Ascending aorta (tissue), 2 donors: ENCODE results near the gene GRID2. TPM values are rescaled to one million over a fixed set of nuclear protein-coding genes. Genes with fewer than 3 reads are reported as not detected.

ENCODE experiments used
- DNase-seq, 2 donors: peaks; one replicate each; pipeline ENCODE4 v3.0.0-alpha.2; 2019; ENCODE audit warnings: low spot score in 2 of 2
- H3K27ac ChIP-seq, 2 donors: fragments of 200-600 bp; sonication (generic); one replicate each; pipeline ENCODE4 v1.5.1; 2016 to 2017; ENCODE audit warnings: mild to moderate bottlenecking in 1 of 2
- H3K27me3 ChIP-seq: fragments of 200-600 bp; sonication (generic); one replicate; pipeline ENCODE4 v1.5.1; 2017
- H3K36me3 ChIP-seq, 2 donors: fragments of 200-600 bp; sonication (generic); one replicate each; pipeline ENCODE4 v1.5.1; 2016
- H3K4me1 ChIP-seq, 2 donors: fragments of 200-600 bp; sonication (generic); one replicate each; pipeline ENCODE4 v1.5.1; 2016 to 2017; ENCODE audit warnings: mild to moderate bottlenecking in 1 of 2
- H3K4me3 ChIP-seq, 2 donors: fragments of 200-600 bp; sonication (generic); one replicate each; pipeline ENCODE4 v1.5.1; 2016 to 2017; ENCODE audit warnings: mild to moderate bottlenecking in 1 of 2
- H3K9me3 ChIP-seq, 2 donors: fragments of 200-600 bp; sonication (generic); one replicate each; pipeline ENCODE4 v1.5.1; 2016
- CTCF ChIP-seq, 3 experiments: fragments of 200-600 bp in 2 of 3; fragments of 450-650 bp in 1 of 3; sonication (generic) in 2 of 3; IDR thresholded peaks; one replicate each; pipeline ENCODE4 v1.5.1; 2016 to 2019; ENCODE audit warnings: antibody characterized with exemption in 3 of 3, mild to moderate bottlenecking in 1 of 3, moderate library complexity in 1 of 3
- intact Hi-C: fragments of 100-400 bp; cut with DNase I; formaldehyde crosslinking; loops from one replicate; pipeline ENCODE4 v1.15.1; 2023
- total RNA-seq: library from RNA; depleted of rRNA; stranded (reverse); fragments of >200 nt; gene quantifications from one replicate; pipeline ENCODE4 v1.1.0, GENCODE V29; 2016

GRID2 gene
- total RNA-seq, 1 donor from 2014 or later, result not detected

- Histone ChIP-seq H3K27me3 (no peaks in the 10 kb centered on the region), H3K27ac (no peak overlapping the region), H3K4me1 (no peaks in the 10 kb centered on the region), H3K36me3 (no peaks in the 10 kb centered on the region), H3K9me3 (no peaks in the 10 kb centered on the region), H3K4me3 (no peak overlapping the region)
- TF ChIP-seq CTCF (IDR thresholded peaks at IDR 0.05), result no peak
- intact Hi-C loops, result no loop called here
- DNase-seq, result no peak
Measured at GRCh38 chr4:93687304-93687703, 1383.5 kb downstream of the GRID2 start.

GRCh38 chr4:93688978-93689377, 1385.2 kb downstream of the GRID2 start:
- intact Hi-C loops, result no loop called here
- TF ChIP-seq CTCF (IDR thresholded peaks at IDR 0.05), result no peak
- H3K36me3 ChIP-seq, result no peaks in the 10 kb centered on the region
- no peaks in the 10 kb centered on the region for H3K4me1 ChIP-seq
- H3K4me3 ChIP-seq, result no peak overlapping the region
- H3K27ac ChIP-seq, result no peak overlapping the region
- H3K9me3 ChIP-seq, result no peaks in the 10 kb centered on the region
- no peak for DNase-seq
- no peaks in the 10 kb centered on the region for H3K27me3 ChIP-seq

- no peak overlapping the region for H3K27ac ChIP-seq
- no peaks in the 10 kb centered on the region for H3K9me3 ChIP-seq
- no peak for DNase-seq
- H3K36me3 ChIP-seq, result no peaks in the 10 kb centered on the region
- H3K4me3 ChIP-seq, result no peak overlapping the region
- no peak for TF ChIP-seq CTCF (IDR thresholded peaks at IDR 0.05)
- H3K27me3 ChIP-seq, result no peaks in the 10 kb centered on the region
- intact Hi-C loops, result no loop called here
- H3K4me1 ChIP-seq, result no peaks in the 10 kb centered on the region
Measured at GRCh38 chr4:93693141-93693540, 1389.4 kb downstream of the GRID2 start.

- Histone ChIP-seq H3K27ac (no peak overlapping the region), H3K9me3 (no peaks in the 10 kb centered on the region), H3K36me3 (no peaks in the 10 kb centered on the region), H3K4me1 (no peaks in the 10 kb centered on the region), H3K4me3 (no peak overlapping the region), H3K27me3 (no peaks in the 10 kb centered on the region)
- DNase-seq, result no peak
- intact Hi-C loops, result no loop called here
- TF ChIP-seq CTCF (IDR thresholded peaks at IDR 0.05), result no peak
Measured at GRCh38 chr4:93698686-93699085, 1394.9 kb downstream of the GRID2 start.

- Histone ChIP-seq H3K4me3 (no peak overlapping the region), H3K27me3 (no peaks in the 10 kb centered on the region), H3K27ac (no peak overlapping the region), H3K9me3 (no peaks in the 10 kb centered on the region), H3K36me3 (no peaks in the 10 kb centered on the region), H3K4me1 (no peaks in the 10 kb centered on the region)
- no peak for DNase-seq
- TF ChIP-seq CTCF (IDR thresholded peaks at IDR 0.05), result no peak
- intact Hi-C loops, result no loop called here
Measured at GRCh38 chr4:93700571-93700970, 1396.8 kb downstream of the GRID2 start.
